GM12878 (cell line): ENCODE measurements around the gene TJAP1.

Experiments used
- JUNB ChIP-seq: IDR thresholded peaks from 2 replicates; pipeline ENCODE4 v1.6.1; 2016; ENCODE audit warnings: antibody characterized with exemption, mild to moderate bottlenecking
- MYC ChIP-seq: IDR thresholded peaks from 2 replicates; pipeline ENCODE4 v1.6.1; 2011; ENCODE audit warnings: mild to moderate bottlenecking, low read length, moderate library complexity, inconsistent platforms; ENCODE audit not compliant: insufficient read depth, insufficient replicate concordance, insufficient read length, severe bottlenecking
- SMC3 ChIP-seq: IDR thresholded peaks from 2 replicates; pipeline ENCODE4 v1.6.1; 2011; ENCODE audit warnings: low read length, improper control_type of control experiment, borderline replicate concordance

- no peak for TF ChIP-seq JUNB
- no peak for TF ChIP-seq SMC3
- no peak for TF ChIP-seq MYC
Observed at GRCh38 chr6:43524483-43524961, 47.2 kb downstream of the TJAP1 start.
